ENCODE measurements around the gene EIF4E1B. TPM values are rescaled to one million over a fixed set of nuclear protein-coding genes. Genes with fewer than 3 reads are reported as not detected.

EIF4E1B gene
- total RNA-seq, 1 donor from 2014 or later = not detected

DNA sequence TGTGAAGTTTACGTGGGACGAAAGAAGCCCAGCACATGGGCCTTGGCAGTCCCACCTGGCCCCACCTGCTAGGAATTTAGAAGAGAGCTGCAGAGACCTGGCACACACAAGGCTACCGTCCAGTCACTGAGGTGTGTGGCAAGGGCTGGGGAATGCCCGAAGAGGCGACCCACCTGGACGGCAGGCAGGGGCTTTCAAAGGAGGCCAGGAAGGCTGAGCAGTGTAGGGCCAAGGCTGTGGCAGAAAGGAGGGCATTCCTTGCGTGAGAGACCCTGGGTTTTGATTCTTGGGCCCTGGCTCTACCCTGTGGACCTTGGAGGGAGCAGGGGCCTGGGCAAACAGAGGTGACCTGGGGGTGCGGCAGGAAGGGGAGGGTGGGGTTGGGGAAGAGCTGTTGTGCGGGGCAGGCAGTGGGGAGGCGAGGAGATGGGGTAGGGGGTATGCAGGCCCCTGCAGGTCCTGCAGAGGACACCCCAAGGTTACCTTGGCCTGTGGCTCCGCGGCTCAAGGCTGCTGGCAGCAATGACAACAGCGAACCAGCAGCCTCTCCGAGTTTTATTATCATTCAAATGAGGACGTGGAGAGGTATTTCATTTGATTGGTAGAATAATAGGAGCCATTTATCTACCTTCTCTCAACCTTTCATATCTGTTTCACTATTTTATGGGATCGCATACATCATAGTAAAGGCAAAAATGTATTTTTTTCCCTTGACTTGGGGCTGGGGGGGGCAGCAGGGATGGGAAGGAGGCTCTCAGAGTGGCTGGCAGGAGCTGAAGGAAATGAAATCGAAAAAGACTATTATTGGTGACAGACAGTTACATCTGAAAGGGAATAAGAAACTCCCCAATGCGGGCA lies 41.6 kb downstream of the EIF4E1B start:
- Histone ChIP-seq H3K27me3 (peaks cover 24% of the 10 kb centered on the region), H3K9me3 (no peaks in the 10 kb centered on the region), H3K4me1 (no peaks in the 10 kb centered on the region), H3K4me3 (no peak overlapping the region), H3K36me3 (no peaks in the 10 kb centered on the region), H3K27ac (no peak overlapping the region)
- TF ChIP-seq, protein P1, sequence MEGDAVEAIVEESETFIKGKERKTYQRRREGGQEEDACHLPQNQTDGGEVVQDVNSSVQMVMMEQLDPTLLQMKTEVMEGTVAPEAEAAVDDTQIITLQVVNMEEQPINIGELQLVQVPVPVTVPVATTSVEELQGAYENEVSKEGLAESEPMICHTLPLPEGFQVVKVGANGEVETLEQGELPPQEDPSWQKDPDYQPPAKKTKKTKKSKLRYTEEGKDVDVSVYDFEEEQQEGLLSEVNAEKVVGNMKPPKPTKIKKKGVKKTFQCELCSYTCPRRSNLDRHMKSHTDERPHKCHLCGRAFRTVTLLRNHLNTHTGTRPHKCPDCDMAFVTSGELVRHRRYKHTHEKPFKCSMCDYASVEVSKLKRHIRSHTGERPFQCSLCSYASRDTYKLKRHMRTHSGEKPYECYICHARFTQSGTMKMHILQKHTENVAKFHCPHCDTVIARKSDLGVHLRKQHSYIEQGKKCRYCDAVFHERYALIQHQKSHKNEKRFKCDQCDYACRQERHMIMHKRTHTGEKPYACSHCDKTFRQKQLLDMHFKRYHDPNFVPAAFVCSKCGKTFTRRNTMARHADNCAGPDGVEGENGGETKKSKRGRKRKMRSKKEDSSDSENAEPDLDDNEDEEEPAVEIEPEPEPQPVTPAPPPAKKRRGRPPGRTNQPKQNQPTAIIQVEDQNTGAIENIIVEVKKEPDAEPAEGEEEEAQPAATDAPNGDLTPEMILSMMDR (IDR thresholded peaks at IDR 0.05) = no peak
- no peak for ATAC-seq
- intact Hi-C loops (cut with DNase I) = no loop called here
- no peak for DNase-seq

DNA sequence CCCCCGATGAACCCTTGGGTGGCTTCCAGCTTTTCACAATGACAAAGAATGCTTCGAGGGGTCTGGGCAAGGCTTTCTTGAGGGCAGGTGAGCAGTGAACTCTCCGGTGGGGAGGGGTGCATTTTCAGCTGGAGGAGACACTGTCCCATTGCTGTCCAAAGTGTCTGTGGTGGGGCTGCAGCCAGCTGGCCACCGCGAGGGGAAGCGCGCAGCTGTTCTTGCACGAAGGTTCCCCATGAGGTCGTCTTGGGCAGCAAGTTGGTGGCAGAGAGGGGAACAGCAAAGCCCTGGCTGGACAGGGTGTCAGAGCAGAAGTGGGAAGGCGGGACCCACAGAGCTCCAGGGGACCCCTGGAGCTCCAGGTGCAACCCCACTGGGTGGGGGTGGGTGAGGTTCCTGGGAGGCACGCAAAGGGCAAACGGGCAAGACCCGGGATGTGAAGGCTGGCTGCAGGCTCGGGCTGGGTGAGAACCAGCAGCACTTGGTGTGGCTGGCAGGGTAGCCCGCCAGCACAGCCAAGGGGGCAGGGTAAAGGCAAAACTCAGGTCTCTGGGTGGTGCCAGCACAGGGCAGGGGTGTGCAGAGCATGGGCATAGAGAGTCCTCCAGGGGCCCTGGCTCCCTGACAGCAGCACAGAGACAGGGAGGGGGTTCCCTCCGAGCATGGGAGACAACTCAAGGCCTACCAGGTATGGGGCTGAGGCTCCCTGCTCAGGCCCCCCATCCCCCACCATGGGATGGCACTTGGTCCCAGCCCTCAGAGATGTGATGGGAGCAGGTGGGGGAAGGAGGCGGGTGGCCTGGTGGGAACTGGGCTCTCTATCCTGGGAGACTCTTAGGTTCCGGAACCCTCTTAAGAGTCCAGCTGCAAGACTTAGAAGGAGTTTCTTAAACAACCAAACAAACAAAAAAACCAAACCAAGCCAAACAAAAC lies 43.4 kb downstream of the EIF4E1B start:
- Histone ChIP-seq H3K27ac (no peak overlapping the region), H3K36me3 (no peaks in the 10 kb centered on the region), H3K9me3 (no peaks in the 10 kb centered on the region), H3K4me1 (no peaks in the 10 kb centered on the region), H3K27me3 (peaks cover 33% of the 10 kb centered on the region), H3K4me3 (no peak overlapping the region)
- DNase-seq (no peak), ATAC-seq (no peak)
- TF ChIP-seq, protein P1 (IDR thresholded peaks at IDR 0.05) = no peak
- intact Hi-C loops (cut with DNase I) = no loop called here

DNA sequence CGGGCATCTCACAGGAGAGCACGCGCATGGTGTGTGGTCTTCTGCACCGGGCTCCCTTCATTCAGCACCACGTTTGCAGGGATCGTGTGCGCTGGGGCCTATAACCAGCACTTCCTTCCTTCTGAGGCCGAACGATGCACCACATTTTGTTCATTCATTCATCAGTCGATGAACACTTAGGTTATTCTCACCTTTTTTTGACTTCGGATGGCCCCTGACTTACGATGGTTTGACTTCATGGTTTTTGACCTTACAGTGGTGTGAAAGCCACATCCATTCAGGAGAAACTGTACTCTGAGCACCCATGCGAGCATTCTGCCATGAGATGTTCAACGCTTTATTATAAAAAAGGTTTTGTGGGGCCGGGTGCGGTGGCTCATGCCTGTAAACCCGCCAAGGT lies 44.3 kb downstream of the EIF4E1B start:
- no peaks in the 10 kb centered on the region for H3K36me3 ChIP-seq
- no peak overlapping the region for H3K4me3 ChIP-seq
- no peaks in the 10 kb centered on the region for H3K9me3 ChIP-seq
- TF ChIP-seq, protein P1 (IDR thresholded peaks at IDR 0.05) = no peak
- no peak overlapping the region for H3K27ac ChIP-seq
- no peaks in the 10 kb centered on the region for H3K4me1 ChIP-seq
- intact Hi-C loops (cut with DNase I) = no loop called here
- DNase-seq (no peak), ATAC-seq (no peak)
- peaks cover 37% of the 10 kb centered on the region for H3K27me3 ChIP-seq

DNA sequence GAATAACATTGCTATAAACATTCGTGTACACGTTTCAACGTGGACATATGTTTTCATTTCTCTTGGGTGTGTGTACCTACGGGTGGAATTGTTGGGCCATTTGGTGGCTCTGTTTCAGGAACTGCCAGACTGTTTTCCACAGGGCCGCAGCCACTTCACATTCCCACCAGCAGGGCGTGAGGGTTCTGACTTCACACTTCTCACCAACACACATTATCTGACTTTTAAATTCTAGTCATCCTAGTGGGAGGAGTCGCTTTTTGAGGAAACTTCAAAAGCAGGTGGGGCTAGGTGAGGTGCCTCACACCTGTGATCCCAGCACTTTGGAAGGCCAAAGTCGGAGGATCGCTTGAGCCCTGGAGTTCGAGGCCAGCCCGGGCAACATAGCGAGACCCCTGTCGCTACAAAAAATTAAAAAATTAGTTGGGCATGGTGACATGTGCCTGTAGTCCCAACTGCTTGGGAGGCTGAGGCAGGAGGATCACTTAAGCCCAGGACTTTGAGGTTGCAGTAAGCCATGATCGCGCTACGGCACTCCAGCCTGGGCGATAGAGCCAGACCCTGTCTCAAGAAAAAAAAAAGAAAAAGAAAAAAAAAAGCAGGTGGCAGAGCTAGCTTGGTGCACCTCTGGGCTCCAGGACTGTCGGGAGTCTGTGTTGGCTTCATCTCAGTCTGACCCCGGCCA lies 45.3 kb downstream of the EIF4E1B start:
- H3K27ac ChIP-seq = no peak overlapping the region
- peaks cover 37% of the 10 kb centered on the region for H3K27me3 ChIP-seq
- no peak overlapping the region for H3K4me3 ChIP-seq
- no peaks in the 10 kb centered on the region for H3K36me3 ChIP-seq
- TF ChIP-seq, protein P1 (IDR thresholded peaks at IDR 0.05) = peak; percentile 12
- no peaks in the 10 kb centered on the region for H3K9me3 ChIP-seq
- H3K4me1 ChIP-seq = no peaks in the 10 kb centered on the region
- ATAC-seq = no peak
- no peak for DNase-seq
- intact Hi-C loops (cut with DNase I) = no loop called here

DNA sequence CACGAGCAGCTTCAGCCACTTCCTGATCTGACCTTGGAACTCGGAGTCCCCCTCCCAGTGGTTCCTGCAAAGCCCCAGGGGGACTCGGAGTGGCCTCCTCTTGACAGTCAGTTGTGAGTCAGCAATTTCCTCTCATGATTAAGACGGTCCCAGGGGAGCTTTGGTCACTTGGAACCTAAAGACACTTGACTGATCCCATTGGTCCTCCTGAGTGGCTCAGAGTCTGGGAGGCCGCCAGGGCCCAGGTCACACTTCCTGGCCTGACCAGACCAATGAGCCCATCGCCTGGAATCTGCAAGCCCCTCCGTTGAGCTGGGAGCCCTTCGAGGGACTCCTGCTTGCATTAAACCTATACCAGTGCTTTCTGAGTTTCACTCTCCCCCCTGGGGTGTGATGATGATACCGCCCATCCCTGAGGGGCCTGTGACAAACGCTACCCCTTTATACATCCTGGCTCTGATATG lies 45.9 kb downstream of the EIF4E1B start:
- H3K36me3 ChIP-seq = no peaks in the 10 kb centered on the region

More for the DNA sequence above, 45.9 kb downstream of the EIF4E1B start:
- DNase-seq (no peak), ATAC-seq (no peak)
- Histone ChIP-seq H3K9me3 (no peaks in the 10 kb centered on the region), H3K4me3 (no peak overlapping the region), H3K27me3 (peaks cover 41% of the 10 kb centered on the region), H3K27ac (no peak overlapping the region), H3K4me1 (no peaks in the 10 kb centered on the region)
- intact Hi-C loops (cut with DNase I) = no loop called here
- TF ChIP-seq, protein P1 (IDR thresholded peaks at IDR 0.05) = no peak

All from upper lobe of right lung (tissue), 1 donor.